GM10266 (cell line): Measurements from ENCODE around the gene HOXC11.

Source experiments
- DNase-seq: peaks from one replicate; pipeline ENCODE4 v3.0.0; 2012; ENCODE audit errors: extremely low spot score
- CTCF ChIP-seq: IDR thresholded peaks from 2 replicates; pipeline ENCODE4 v1.5.1; 2012; ENCODE audit warnings: mild to moderate bottlenecking, low read depth; ENCODE audit not compliant: control insufficient read depth, insufficient read depth; ENCODE audit errors: missing control alignments

The HOXC11 gene

DNA sequence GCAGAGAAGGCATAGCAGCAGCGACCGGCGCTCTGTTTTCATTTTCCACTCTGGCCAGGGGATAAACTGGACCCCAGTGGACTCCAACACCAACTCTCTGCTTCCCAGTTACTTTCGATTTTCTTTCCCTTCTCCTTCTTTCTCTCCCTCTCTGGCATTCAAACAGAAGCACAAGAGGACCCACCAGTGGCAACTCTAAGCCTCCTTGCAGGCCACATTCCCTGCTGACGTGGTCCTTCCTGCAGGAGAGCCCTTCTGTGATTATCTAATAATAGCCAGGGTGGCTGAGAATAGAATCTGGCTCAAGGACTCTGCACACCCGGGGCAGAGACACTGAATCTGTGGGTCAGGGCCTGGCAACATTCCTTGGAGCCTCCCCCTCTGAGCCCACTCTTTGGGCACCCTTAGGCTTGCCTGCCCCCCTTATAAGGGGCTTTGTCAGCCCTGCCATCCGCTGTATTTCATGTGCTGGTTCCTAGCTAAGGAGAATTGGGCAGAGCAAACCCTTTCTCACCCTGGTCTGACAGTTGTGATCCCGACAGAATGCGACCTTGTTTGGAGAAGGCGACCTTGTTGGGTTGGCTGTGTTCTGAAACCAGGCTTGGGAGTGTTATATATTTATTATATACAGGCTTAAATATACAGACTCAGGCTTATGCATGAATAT lies 47.1 kb downstream of the HOXC11 start:
- no peak for TF ChIP-seq CTCF
- no peak for DNase-seq

DNA sequence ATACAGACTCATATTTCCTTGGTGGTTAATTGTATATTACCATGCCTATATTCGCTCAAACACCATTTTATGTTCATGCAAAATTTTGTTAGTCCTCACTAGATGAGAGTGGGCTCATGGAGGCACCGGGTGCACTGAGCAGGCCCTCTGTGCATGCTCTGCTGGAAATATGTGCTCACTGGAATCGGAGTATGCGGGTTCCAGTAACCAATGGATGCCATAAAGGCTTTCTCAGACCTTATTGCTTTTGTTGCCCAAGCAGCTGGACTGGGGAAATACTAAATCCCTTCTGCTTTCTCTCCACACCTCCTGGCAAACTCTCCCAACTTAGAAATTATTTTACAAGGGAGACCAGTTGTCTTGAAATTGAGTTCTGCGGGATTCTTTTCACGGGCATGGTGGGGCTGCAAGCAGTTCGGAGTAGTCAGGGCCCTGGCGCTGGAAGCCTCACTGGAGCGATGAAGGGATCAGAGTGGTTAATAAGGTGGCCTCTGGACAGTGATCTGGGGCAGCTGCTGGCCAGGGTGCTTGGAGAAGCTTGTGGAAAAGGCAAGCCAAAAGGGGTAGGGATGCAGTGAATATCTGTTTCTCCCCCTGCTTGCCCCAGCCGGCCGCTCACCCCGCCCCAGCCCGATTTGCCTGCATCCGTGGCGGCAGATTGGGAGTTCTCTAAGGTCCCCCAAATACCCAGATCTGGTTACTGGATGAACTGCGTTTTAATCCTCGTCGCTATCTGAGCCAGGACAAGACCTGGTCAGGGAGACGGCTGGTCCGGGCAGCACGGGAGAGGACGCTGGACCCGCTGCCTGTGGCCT lies 47.9 kb downstream of the HOXC11 start:
- DNase-seq, result no peak
- TF ChIP-seq CTCF, result no peak

GRCh38 chr12:54021432-54022013 lies 48.6 kb downstream of the HOXC11 start:
- peak; percentile 52 for TF ChIP-seq CTCF
- DNase-seq, result no peak

- TF ChIP-seq CTCF, result no peak
Observed at GRCh38 chr12:54022960-54023884, 50.3 kb downstream of the HOXC11 start.

GRCh38 chr12:54024127-54024526 lies 51.2 kb downstream of the HOXC11 start:
- no peak for TF ChIP-seq CTCF
- DNase-seq, result no peak

More at GRCh38 chr12:54022960-54023884, 50.3 kb downstream of the HOXC11 start:
- no peak for DNase-seq

DNA sequence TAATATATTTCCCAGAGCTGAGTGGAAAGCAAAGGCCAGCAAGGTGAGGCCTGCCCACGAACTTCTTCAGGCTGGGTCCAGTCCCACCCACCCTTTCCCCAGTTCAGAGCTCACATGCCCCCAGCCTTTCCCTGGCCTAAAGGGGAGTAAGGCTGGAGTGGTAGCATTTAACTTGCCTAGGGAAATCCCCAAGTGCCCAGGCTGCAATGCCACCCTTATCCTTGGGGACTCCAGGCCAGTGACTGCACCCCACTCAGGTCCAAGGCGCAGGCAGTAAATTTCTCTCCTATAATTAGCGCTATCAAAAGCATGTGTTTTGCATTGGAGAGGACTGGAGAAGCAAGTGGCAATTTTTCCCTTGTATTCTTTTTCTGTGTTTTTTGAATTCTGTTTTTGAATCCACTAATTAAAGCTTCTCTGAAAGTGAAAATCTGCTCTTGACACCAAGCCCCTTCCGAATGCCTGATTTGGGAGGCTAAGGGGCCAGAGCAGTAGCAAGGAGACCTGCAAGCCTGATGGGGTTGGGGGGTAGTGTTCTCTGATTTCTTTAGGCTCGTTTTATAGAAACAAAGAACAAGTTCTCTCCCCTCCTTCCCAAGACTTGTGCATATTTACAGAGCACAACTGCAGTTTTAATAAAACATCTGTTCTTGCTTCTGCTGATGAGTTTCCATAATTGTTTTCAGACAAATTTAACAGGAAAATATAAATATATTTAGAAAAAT lies 51.8 kb downstream of the HOXC11 start:
- no peak for TF ChIP-seq CTCF
- DNase-seq, result no peak
